ENCODE results near the gene KIF5B. TPM values are rescaled to one million over a fixed set of nuclear protein-coding genes. Genes with fewer than 3 reads are reported as not detected.
"Not testable (repeated sequence)": the region's sequence is repeated elsewhere in the genome, so short reads cannot be mapped to it uniquely, and the experiment has no call there.

The KIF5B gene
- total and polyA plus RNA-seq, 2 donors (not counting 3 experiments of a cell fraction or from before 2014, with no cell fraction given): 24.7 to 159 TPM

- Histone ChIP-seq H2AFZ (ENCODE audit: low read depth, low read length) (no peak overlapping the region), H3K9me1 (replicated peaks; ENCODE audit: control insufficient read depth, extremely low read depth, insufficient read depth, low read length) (no peaks in the 10 kb centered on the region), H3K27ac (ENCODE audit: insufficient read depth, low read depth, low read length) (no peak overlapping the region), H3K27me3 (ENCODE audit: control insufficient read depth in 2 of 2, insufficient read depth in 2 of 2, low read length in 2 of 2) (peaks cover 2 to 6% of the 10 kb centered on the region in 2 experiments), H3K9ac (replicated peaks; ENCODE audit: extremely low read depth, insufficient read depth, low read length) (no peak overlapping the region), H4K20me1 (replicated peaks; ENCODE audit: control insufficient read depth, extremely low read depth, insufficient read depth, low read length) (no peaks in the 10 kb centered on the region), H3K79me2 (ENCODE audit: control insufficient read depth, insufficient read depth, low read length) (no peaks in the 10 kb centered on the region), H3K4me1 (ENCODE audit: control insufficient read depth, extremely low read depth, insufficient read depth, low read length) (no peaks in the 10 kb centered on the region), H3K36me3 (ENCODE audit: control insufficient read depth in 2 of 2, extremely low read depth in 1 of 2, insufficient read depth in 2 of 2, low read length in 2 of 2) (no peaks in the 10 kb centered on the region), H3K4me3 (replicated peaks in 1 of 3; ENCODE audit: insufficient read depth in 1 of 3, low read depth in 1 of 3, low read length in 3 of 3) (no peak overlapping the region), H3K4me2 (ENCODE audit: insufficient read depth, low read length) (no peak overlapping the region), H3K9me3 (replicated peaks; ENCODE audit: control insufficient read depth, insufficient read depth, low read length) (no peaks in the 10 kb centered on the region)
- intact Hi-C loops (cut with micrococcal nuclease) (no loop called here), dilution Hi-C loops (cut with MboI; ENCODE audit: extremely low pct_ligation_motif_present, low sequenced_read_pairs) (no loop called here)
- FAIRE-seq: no peak
- ChIA-PET CTCF (no interaction called here), POLR2A (no interaction called here)
- no peak for DNase-seq (ENCODE audit: low read depth, low spot score)
- no TSS peak for BruUV-seq (replicated peaks)
- TF ChIP-seq POLR2AphosphoS5 (IDR thresholded peaks at IDR 0.05; ENCODE audit: insufficient read depth, low read depth, low read length) (no peak), MAX (IDR thresholded peaks at IDR 0.05; ENCODE audit: insufficient read depth, insufficient read length) (no peak)
These were observed 47.5 kb upstream of the KIF5B start for GRCh38 chr10:32103721-32104120.

- FAIRE-seq; H3K4me1 ChIP-seq (ENCODE audit: control insufficient read depth, extremely low read depth, insufficient read depth, low read length); H3K27ac ChIP-seq (ENCODE audit: insufficient read depth, low read depth, low read length); BruUV-seq (replicated peaks); H4K20me1 ChIP-seq (replicated peaks; ENCODE audit: control insufficient read depth, extremely low read depth, insufficient read depth, low read length); POLR2A ChIA-PET; H3K4me3 ChIP-seq (replicated peaks in 1 of 3; ENCODE audit: insufficient read depth in 1 of 3, low read depth in 1 of 3, low read length in 3 of 3); H3K79me2 ChIP-seq (ENCODE audit: control insufficient read depth, insufficient read depth, low read length); intact Hi-C loops (cut with micrococcal nuclease); H3K9me3 ChIP-seq (replicated peaks; ENCODE audit: control insufficient read depth, insufficient read depth, low read length); DNase-seq (ENCODE audit: low read depth, low spot score); dilution Hi-C loops (cut with MboI; ENCODE audit: extremely low pct_ligation_motif_present, low sequenced_read_pairs); H2AFZ ChIP-seq (ENCODE audit: low read depth, low read length); H3K9ac ChIP-seq (replicated peaks; ENCODE audit: extremely low read depth, insufficient read depth, low read length); H3K4me2 ChIP-seq (ENCODE audit: insufficient read depth, low read length); H3K9me1 ChIP-seq (replicated peaks; ENCODE audit: control insufficient read depth, extremely low read depth, insufficient read depth, low read length); H3K36me3 ChIP-seq (ENCODE audit: control insufficient read depth in 2 of 2, extremely low read depth in 1 of 2, insufficient read depth in 2 of 2, low read length in 2 of 2): not testable (repeated sequence)
- CTCF ChIA-PET: interaction anchor here (1.8 kb wide), 1 partner anchor 12 kb away, joined by 3 read pairs; no protein-coding TSS in a partner anchor
- peaks cover 4 to 11% of the 10 kb centered on the region in 2 experiments for H3K27me3 ChIP-seq (ENCODE audit: control insufficient read depth in 2 of 2, insufficient read depth in 2 of 2, low read length in 2 of 2)
These were observed 42.5 kb upstream of the KIF5B start for GRCh38 chr10:32098566-32099259.
